Erythroblast (primary cell): ENCODE results near the gene RPL10.
A peak's percentile ranks its signal among the peaks of the same experiment; 100 is the strongest.

Experiments used
- DNase-seq, 2 experiments: peaks; one replicate each; lab custom pipeline; 2025; lab: John Stamatoyannopoulos, UW
- GATA1 ChIP-seq: IDR thresholded peaks from 2 replicates; pipeline ENCODE4 v1.6.1; 2011; ENCODE audit warnings: low read depth, mild to moderate bottlenecking, control low read depth, low read length, moderate library complexity
- POLR2A ChIP-seq: IDR thresholded peaks from 2 replicates; pipeline ENCODE4 v1.6.1; 2011; ENCODE audit warnings: mild to moderate bottlenecking, low read length

Gene RPL10

DNA sequence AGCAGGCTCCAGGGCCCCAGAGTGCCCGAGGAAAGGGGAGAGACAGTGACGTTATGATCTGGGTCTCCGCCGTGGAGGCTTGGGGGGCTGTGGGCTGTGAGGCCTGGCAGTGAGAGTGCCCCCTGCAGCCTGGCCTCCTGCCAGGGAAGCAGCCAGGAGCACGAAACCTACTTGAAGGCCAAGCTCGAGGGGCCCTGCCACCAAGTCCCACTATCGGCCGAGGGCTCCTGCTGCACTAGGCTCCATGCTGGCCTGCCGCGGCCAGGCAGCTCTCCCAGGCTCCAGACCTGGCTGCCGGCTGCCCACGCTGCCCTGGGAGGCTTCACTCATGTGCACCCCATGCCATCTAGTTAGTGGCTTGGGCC, 42.4 kb upstream of the RPL10 start:
- TF ChIP-seq POLR2A (no peak), GATA1 (no peak)
- DNase-seq: no peak

DNA sequence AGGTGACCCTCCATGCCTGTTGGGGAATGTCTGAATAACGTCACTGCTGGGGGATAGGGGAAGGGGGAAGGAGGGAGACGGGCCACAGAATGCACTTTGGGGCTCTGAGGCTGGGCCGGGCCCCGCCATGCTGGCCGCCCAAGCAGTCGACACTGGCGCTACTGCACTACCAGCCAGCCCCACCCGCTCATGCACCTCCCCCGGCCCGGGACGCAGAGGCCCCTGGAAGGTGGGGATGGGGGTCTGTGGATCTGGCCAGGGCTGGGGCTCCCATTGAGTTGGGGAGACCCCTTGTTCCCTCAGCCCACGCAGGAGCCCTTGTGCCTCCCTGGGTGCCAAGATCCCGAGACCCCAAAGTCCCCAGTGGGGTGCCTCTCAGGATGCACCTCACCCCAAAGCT, 41.6 kb upstream of the RPL10 start:
- TF ChIP-seq POLR2A (no peak), GATA1 (no peak)
- no peak for DNase-seq

GRCh38 chrX:154357205-154357604, 41.0 kb upstream of the RPL10 start:
- TF ChIP-seq GATA1: no peak
- no peak for TF ChIP-seq POLR2A
- no peak for DNase-seq

DNA sequence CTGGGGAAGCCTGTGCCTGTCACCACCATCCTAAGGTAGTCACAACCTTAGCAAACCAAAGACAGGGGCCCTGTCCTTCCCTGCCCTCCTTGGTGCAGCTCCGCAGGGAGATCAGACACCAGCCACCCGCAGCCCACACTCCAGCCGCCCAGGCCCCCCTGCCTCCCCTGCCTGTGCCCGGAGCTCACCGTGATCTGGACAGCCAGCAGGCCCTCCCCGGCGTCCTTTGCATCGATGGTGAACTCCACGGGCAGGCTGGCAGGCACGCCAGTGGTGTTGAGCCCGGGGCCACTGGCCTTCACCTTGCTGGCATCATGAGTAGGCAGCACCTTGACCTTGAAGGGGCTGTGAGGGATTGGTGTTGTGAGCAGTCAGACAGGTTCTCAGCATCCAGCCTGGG, 40.2 kb upstream of the RPL10 start:
- no peak for DNase-seq
- no peak for TF ChIP-seq POLR2A
- no peak for TF ChIP-seq GATA1

- no peak for TF ChIP-seq GATA1
- no peak for TF ChIP-seq POLR2A
- no peak for DNase-seq
Measured at GRCh38 chrX:154358829-154359228, 39.3 kb upstream of the RPL10 start.

DNA sequence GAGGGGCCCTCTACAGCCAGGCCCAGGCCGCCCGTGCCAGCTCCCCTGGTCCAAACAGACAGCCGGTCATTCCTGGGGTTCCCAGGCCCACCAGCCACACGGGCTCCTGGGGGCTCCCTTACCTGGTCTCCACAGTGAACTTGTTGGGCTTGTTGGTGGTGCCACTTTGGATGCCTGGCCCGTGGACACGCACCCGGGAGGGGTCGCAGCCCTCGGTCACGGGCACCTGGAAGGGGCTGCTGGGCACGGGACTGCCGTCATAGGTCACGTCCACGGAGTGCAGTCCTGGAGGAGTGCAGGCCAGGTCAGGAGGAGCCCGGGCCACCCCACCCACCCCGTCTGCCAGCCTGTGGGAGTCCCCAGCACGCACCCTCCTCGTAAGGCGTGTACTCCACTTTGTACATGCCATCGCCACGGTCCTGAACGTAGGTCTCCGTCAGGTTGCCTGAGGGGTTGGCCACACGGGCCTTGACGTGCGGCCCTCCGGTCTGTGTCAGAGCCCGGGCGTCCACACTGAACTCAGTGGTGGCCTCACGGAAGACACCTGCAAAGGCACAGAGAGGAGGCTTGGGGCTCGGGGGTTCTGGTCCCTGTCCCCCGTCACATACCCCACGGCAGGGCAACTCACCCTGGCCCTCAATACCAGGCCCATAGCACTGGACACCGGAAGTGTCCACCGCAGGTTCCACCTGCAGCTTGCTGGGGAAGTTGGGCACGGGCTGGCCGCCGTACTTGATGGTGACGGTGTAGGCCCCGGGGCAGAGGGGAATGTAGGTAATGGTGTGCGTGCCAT, 38.6 kb upstream of the RPL10 start:
- no peak for TF ChIP-seq GATA1
- TF ChIP-seq POLR2A: no peak
- DNase-seq: no peak

- DNase-seq: no peak
- TF ChIP-seq POLR2A (no peak), GATA1 (no peak)
Measured at GRCh38 chrX:154360155-154360713, 37.9 kb upstream of the RPL10 start.

GRCh38 chrX:154362085-154362742, 36.0 kb upstream of the RPL10 start:
- DNase-seq: no peak
- TF ChIP-seq POLR2A (no peak), GATA1 (no peak)

DNA sequence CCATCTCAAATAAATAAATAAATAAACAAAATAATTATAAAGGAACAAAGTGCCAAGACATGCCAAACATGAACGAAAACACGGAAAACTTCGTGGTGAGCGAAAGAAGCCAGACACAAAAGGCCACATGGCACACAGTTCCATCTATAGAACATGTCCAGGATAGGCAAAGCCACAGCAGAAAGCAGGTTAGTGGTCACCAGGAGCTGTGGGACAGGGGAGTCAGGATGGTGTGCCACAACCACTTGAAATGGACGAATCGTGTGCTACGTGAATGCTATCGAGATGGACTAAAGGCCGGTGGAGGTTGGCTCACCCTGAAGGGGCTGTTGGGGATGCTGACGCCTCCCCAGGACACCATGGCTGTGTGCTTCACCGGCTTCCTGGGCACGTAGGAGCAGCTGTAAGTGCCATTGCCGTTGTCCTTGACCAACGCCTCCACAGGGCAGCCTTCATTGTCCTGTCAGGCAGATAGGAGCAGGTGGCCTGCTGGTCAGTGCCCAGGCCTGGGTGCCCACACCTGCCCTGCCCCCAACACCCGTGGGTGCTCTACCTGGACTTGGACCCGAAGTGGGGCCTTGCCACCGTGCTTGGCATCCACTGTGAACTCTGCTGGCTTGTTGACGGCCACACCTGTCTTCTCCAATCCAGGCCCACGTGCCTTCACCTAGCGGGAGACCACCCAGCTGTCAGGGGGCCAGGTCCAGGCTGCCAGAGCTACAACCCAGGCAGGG, 34.3 kb upstream of the RPL10 start:
- no peak for DNase-seq

DNA sequence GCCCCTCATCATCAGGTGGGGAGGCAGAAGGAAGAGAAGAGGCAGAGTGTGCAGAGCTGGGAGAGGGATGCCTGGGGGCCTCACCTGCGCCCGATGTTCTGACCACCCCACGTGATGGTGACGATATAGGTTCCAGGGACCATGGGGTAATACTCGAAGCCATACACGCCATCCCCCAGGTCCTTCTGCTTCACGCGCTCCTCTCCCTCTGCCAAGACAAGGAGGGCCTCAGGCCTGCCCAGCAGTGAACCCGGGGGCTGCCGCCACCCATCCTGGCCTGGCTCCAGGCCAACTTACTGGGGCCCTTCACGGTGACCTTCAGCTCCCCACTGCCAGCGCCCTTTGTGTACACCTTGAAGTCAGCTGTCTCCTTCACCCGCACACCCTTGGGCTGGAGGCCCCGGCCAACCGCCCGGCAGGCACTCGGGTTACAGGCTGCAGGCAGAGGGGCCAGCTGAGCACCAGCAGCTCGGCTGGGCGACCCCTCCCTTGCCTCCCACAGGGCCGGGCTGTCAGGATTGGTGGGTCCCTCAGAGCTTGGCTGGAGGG, 33.1 kb upstream of the RPL10 start:
- no peak for TF ChIP-seq GATA1
- TF ChIP-seq POLR2A: no peak
- DNase-seq: no peak

More for the DNA sequence above, 34.3 kb upstream of the RPL10 start:
- TF ChIP-seq POLR2A: no peak
- no peak for TF ChIP-seq GATA1

DNA sequence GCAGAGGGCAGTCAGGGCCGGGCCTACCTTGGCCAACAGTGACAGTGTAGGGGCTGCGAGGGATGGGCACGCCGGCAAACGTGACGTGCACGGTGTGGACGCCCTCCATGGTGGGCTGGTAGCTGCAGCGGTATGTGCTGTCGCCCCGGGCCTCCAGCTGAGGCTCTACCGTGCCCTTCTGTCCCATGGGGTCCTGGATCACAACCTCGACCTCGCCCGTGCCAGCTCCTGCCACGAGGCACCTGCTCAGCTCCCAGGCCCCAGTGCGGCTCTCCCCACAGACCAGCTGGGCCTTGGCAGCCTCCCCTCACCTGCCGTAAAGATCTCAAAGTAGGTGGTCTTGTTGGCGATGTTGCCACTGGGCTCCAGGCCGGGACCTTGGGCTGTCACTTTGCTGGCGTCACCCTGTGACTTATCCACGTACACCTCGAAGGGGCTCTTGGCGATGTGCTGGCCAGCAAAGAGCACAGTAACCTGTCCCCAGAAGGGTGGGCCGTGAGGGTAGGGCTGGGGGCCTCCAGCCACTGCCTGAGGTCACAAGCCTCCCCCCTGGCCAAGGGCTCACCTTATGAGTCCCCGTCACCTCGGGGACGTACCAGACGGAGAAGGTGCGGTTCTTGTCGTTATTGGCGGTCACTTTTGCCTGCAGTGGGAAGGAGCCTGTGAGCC, 32.0 kb upstream of the RPL10 start:
- no peak for DNase-seq
- TF ChIP-seq GATA1 (no peak), POLR2A (peak; percentile 17)

GRCh38 chrX:154366666-154367055, 31.5 kb upstream of the RPL10 start:
- TF ChIP-seq GATA1 (no peak), POLR2A (no peak)
- DNase-seq: no peak
